Right lobe of liver (tissue), 6 donors: ENCODE results near the gene SMOC1. TPM values are rescaled to one million over a fixed set of nuclear protein-coding genes. Genes with fewer than 3 reads are reported as not detected.

Experiments
- ATAC-seq, 4 donors: fragments of 200-7000 bp; cut with Tn5 transposase; one replicate each; pipeline ENCODE4 v1.9.1; 2020; ENCODE audit warnings: mild to moderate bottlenecking in 4 of 4, moderate library complexity in 4 of 4
- DNase-seq, 3 donors: peaks; one replicate each; pipeline ENCODE4 v3.0.0-alpha.2; 2020
- H3K27ac ChIP-seq, 3 donors: fragments of 200-600 bp; one replicate each; pipeline ENCODE4 v1.8.0; 2022
- H3K27me3 ChIP-seq, 2 donors: fragments of 200-600 bp; one replicate each; pipeline ENCODE4 v1.8.0; 2022
- H3K36me3 ChIP-seq, 4 donors: fragments of 200-600 bp; sonication (generic) in 1 of 4; one replicate each; pipeline versions ENCODE4 v1.5.1 to v1.8.0; 2017 to 2022; ENCODE audit warnings: control low read depth in 1 of 4
- H3K4me1 ChIP-seq, 4 donors: fragments of 200-600 bp; sonication (generic) in 1 of 4; one replicate each; pipeline versions ENCODE4 v1.5.1 to v1.8.0; 2017 to 2022; ENCODE audit warnings: control low read depth in 1 of 4
- H3K4me3 ChIP-seq, 3 donors: fragments of 200-600 bp; one replicate each; pipeline ENCODE4 v1.8.0; 2022
- H3K9me3 ChIP-seq, 4 donors: fragments of 200-600 bp; sonication (generic) in 1 of 4; one replicate each; pipeline versions ENCODE4 v1.5.1 to v1.8.0; 2017 to 2022; ENCODE audit warnings: control low read depth in 1 of 4
- POLR2A ChIP-seq: fragments of 450-650 bp; IDR thresholded peaks from one replicate; pipeline ENCODE4 v1.6.1; 2017; ENCODE audit warnings: antibody characterized with exemption, mild to moderate bottlenecking
- WGBS: methylation state at CpG from one replicate; pipeline ENCODE4 v1.1.6; 2018; ENCODE audit warnings: low coverage, low lambda C conversion rate; ENCODE audit not compliant: insufficient coverage; ENCODE audit errors: missing lambda C conversion rate; 5-methylcytosine and 5-hydroxymethylcytosine counted together
- intact Hi-C, 2 donors: fragments of 100-400 bp; cut with DNase I; formaldehyde crosslinking; loops; one replicate each; pipeline versions ENCODE4 v1.11.2 to v1.14.1; 2022
- total RNA-seq, 6 experiments: library from RNA; depleted of rRNA in 2 of 6; stranded (reverse); fragments of >200 nt in 2 of 6; fragmentation: NEBNext Ultra II Directional in 3 of 6; extraction: Animal tissue kit (Norgen Biotek cat#: 25700) in 3 of 6; gene quantifications; one replicate each; pipeline versions ENCODE4 v1.1.0 to v1.2.4, GENCODE V29; 2016 to 2023
- TF ChIP-seq, protein P1 (sequence below), 4 donors: fragments of 200-600 bp in 3 of 4; fragments of 450-650 bp in 1 of 4; IDR thresholded peaks; one replicate each; pipeline versions ENCODE4 v1.5.1 to v1.8.0; 2016 to 2022; ENCODE audit warnings: antibody characterized with exemption in 4 of 4, mild to moderate bottlenecking in 2 of 4
- donor health status: DM: no; HTN: yes; CAD: no.
- donor health status: DM: no; HTN: no; CAD: no.
- donor health status: DM: no; HTN: no; CAD: no.
- donor health status: DM: no; HTN: yes; CAD: no.
- donor health status: DM: no; HTN: yes; CAD: no.

The SMOC1 gene
- total RNA-seq, 6 experiments from 2014 or later: 22.3 to 88.5 (median 45.4) TPM

DNA sequence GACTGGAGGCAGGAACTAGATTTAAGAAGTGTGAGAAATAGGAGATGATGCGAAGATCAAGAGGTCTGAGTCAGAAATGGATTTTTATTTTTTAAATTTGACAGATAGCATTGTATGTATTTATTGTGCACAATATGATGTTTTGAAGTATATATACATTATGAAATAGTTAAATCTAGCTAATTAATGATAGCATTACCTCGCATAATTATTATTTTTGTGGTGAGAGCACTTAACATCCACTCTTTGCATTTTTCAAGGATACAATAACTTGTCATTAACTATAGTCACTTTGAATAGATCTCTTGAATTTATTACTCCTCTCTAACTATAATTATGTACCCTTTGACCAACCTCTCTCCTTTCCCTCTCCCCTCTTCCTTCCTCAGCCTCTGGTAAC is 3.7 kb downstream of the SMOC1 start:
- Histone ChIP-seq H3K4me3 (no peak overlapping the region), H3K27me3 (no peaks in the 10 kb centered on the region)

DNA sequence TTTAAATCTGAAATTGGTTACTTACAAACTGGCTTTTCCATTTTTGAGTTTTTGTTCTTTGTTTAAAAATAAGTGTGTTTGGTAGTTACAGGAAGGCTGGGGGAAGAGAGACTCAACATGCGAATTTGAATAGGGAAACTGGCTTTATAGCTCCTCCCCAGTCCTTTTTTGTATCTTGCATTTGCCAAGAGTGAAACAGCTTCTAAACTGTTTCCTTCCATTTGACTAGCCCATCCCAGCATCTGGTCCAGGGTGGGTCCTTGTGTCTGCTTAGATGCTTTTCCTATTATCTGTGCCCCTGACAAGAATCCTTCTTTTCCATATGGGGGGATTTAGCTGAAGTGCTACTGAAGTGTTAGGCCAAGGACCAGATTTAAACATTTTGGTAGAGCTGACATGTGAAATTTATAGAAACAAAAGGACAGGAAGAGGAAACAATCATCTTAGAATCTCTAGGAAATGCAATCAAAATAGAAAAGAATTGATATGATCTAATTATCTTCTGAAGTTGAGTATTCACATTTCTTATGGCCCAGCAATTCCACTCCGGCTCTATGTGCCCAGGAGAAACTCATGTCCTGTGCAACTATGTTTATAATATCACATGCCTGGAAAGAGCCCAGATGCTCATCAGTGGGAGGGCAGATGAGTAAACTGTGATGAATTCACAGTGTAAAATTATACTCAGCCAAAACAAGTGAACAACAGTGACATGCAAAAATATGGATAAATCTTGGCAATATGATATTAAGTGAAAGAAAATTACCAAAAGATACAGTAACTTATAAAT is 7.4 kb downstream of the SMOC1 start:
- H3K4me1 ChIP-seq: peaks cover 0 to 41% (median 20%) of the 10 kb centered on the region in 4 donors
- WGBS: 34% methylated on average over 2 of the region's 2 CpGs
- H3K9me3 ChIP-seq: no peaks in the 10 kb centered on the region
- no peak overlapping the region for H3K4me3 ChIP-seq
- H3K36me3 ChIP-seq: no peaks in the 10 kb centered on the region
- H3K27me3 ChIP-seq: no peaks in the 10 kb centered on the region
- H3K27ac ChIP-seq: peak overlapping the region in 1 of 3 donors; percentile 64
- intact Hi-C loops: loop anchor here in 1 of 2 donors (10.0 kb wide), 1 partner anchor 48 kb away; no protein-coding TSS in a partner anchor
- no peak for DNase-seq
- ATAC-seq: peak in 1 of 4 donors; percentile 55
- TF ChIP-seq, protein P1, sequence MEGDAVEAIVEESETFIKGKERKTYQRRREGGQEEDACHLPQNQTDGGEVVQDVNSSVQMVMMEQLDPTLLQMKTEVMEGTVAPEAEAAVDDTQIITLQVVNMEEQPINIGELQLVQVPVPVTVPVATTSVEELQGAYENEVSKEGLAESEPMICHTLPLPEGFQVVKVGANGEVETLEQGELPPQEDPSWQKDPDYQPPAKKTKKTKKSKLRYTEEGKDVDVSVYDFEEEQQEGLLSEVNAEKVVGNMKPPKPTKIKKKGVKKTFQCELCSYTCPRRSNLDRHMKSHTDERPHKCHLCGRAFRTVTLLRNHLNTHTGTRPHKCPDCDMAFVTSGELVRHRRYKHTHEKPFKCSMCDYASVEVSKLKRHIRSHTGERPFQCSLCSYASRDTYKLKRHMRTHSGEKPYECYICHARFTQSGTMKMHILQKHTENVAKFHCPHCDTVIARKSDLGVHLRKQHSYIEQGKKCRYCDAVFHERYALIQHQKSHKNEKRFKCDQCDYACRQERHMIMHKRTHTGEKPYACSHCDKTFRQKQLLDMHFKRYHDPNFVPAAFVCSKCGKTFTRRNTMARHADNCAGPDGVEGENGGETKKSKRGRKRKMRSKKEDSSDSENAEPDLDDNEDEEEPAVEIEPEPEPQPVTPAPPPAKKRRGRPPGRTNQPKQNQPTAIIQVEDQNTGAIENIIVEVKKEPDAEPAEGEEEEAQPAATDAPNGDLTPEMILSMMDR (IDR thresholded peaks at IDR 0.05): no peak
- no peak for TF ChIP-seq POLR2A

More for the DNA sequence above, 3.7 kb downstream of the SMOC1 start:
- DNase-seq (no peak), ATAC-seq (no peak)
- intact Hi-C loops: loop anchor here in 1 of 2 donors (10.0 kb wide), 1 partner anchor 52 kb away; no protein-coding TSS in a partner anchor
- peaks cover 0 to 40% (median 18%) of the 10 kb centered on the region in 4 donors for H3K4me1 ChIP-seq
- H3K9me3 ChIP-seq: no peaks in the 10 kb centered on the region
- 89% methylated on average over 2 of the region's 2 CpGs for WGBS
- H3K27ac ChIP-seq: no peak overlapping the region
- TF ChIP-seq, protein P1 (IDR thresholded peaks at IDR 0.05): no peak
- no peak for TF ChIP-seq POLR2A
- H3K36me3 ChIP-seq: no peaks in the 10 kb centered on the region

DNA sequence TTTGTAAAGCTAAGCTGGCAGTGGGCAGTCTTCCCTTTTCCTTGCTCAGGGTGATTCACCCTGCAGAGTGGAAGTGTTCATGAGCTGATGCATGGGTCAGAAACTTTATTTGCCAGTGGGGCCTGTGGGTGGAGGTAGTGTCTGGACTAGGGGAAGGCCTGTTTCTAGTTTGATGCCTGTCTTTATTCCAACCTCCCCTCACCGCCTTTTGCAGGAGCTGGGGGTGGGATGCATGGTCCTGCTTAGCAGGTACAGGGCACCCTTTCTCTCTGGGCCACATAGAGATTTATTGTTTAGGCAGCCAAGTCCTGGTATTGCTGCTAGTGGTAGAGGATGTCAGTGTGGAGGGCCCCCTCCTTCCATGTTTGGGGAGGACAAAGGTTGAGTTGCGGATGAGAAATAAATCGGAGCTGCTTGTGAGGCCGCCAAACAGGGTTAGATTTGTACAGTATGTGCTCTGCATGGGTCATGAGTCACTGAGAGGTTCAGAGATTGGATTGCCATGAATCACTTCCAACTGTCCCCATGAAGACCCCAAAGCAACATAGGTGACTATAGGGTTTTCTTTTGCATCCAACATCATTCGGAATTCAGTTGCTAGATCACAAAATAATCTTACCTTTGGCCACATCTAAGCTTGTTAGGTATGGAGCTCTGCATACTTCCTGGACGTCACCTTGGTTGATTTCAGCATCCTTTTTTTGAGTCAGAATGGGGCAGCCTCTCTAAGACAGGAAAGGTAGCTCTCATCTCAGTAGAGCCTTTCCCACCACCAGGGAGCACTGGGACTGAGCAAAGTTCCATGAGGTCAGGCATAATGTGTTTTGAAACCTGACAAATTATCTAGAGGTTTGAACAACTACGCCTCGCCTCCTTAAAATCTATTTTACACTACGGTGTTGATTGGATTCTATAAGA is 8.8 kb downstream of the SMOC1 start:
- WGBS: 19% methylated on average over 7 of the region's 9 CpGs
- Histone ChIP-seq H3K27ac (peak overlapping the region; percentile 18 to 71 (median 34)), H3K36me3 (no peaks in the 10 kb centered on the region), H3K9me3 (no peaks in the 10 kb centered on the region), H3K4me3 (no peak overlapping the region), H3K4me1 (peaks cover 0 to 40% (median 20%) of the 10 kb centered on the region in 4 donors), H3K27me3 (no peaks in the 10 kb centered on the region)
- ATAC-seq (peak; percentile 93 to 98 (median 94)), DNase-seq (peak; percentile 45 to 87 (median 74))
- intact Hi-C loops: loop anchor here in 1 of 2 donors (10.0 kb wide), 1 partner anchor 47 kb away; no protein-coding TSS in a partner anchor
- no peak for TF ChIP-seq POLR2A
- TF ChIP-seq, protein P1 (IDR thresholded peaks at IDR 0.05): peak in 1 of 4 donors; percentile 6

DNA sequence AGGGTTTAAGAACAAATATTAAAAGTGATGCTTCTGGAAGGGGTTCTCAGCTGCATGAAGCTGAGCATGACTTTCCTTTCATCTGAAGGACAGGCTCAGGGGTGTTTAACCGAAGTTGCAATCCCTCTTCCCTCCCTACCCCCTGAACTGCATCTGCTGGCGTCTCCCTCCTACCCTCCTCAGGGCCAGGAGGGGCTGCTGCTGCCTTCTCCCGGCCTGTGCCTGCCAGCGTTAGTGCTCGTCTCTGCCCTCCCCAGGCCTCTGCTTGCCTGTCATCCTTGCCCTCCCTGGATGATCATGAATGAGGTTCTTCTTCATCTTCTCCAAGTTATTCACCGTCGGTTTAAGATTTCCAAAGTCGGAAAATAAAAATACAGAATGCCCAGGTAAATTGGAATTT is 12.2 kb downstream of the SMOC1 start:
- H3K4me3 ChIP-seq: no peak overlapping the region
- intact Hi-C loops: no loop called here
- 73% methylated on average over 7 of the region's 8 CpGs for WGBS
- peaks cover 0 to 41% (median 19%) of the 10 kb centered on the region in 4 donors for H3K4me1 ChIP-seq
- ATAC-seq (no peak), DNase-seq (no peak)
- H3K27me3 ChIP-seq: no peaks in the 10 kb centered on the region
- no peak overlapping the region for H3K27ac ChIP-seq
- H3K9me3 ChIP-seq: no peaks in the 10 kb centered on the region
- no peaks in the 10 kb centered on the region for H3K36me3 ChIP-seq
- TF ChIP-seq, protein P1 (IDR thresholded peaks at IDR 0.05): no peak
- no peak for TF ChIP-seq POLR2A
